Nephron (organoid): ENCODE data around the gene AXIN1.

Experiments
- H3K27ac Mint-ChIP-seq, 3 experiments: 2 replicates each; pipeline ENCODE4 v1.8.0; 2020; ENCODE audit warnings: mixed read lengths in 3 of 3, mild to moderate bottlenecking in 2 of 3, moderate library complexity in 1 of 3
- H3K27me3 Mint-ChIP-seq: 2 replicates; pipeline ENCODE4 v1.8.0; 2021; ENCODE audit warnings: low read depth, mild to moderate bottlenecking, moderate library complexity, mixed read lengths
- H3K36me3 Mint-ChIP-seq: 2 replicates; pipeline ENCODE4 v1.8.0; 2020; ENCODE audit warnings: low read depth, mixed read lengths
- H3K4me1 Mint-ChIP-seq: 2 replicates; pipeline ENCODE4 v1.8.0; 2020; ENCODE audit warnings: mixed read lengths
- H3K4me3 Mint-ChIP-seq, 3 experiments: 2 replicates each; pipeline ENCODE4 v1.8.0; 2020; ENCODE audit warnings: mild to moderate bottlenecking in 3 of 3, mixed read lengths in 3 of 3, moderate library complexity in 2 of 3
- H3K9me3 Mint-ChIP-seq: 2 replicates; pipeline ENCODE4 v1.8.0; 2020; ENCODE audit warnings: mixed read lengths
- TF ChIP-seq, protein P1 (sequence below), 3 experiments: fragments of 200-600 bp; sonication (generic); IDR thresholded peaks; one replicate each; pipeline ENCODE4 v1.5.0; 2021; ENCODE audit warnings: antibody characterized with exemption in 3 of 3; ENCODE audit not compliant: unreplicated experiment in 3 of 3

AXIN1 gene

DNA sequence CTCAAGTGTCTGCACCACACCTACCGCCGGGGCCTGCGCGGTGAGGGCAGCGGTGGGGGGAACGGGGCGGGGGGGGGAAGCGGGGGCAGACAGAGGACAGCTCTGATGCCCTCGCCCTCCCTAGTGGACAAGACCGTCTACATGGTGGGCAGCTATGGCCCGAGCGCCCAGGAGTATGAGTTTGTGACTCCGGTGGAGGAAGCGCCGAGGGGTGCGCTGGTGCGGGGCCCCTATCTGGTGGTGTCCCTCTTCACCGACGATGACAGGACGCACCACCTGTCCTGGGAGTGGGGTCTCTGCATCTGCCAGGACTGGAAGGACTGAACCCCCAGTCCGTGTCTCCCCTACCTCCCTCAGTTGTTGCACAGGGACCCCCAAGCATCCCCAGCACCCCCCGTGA is 70.0 kb downstream of the AXIN1 start:
- H3K27me3 Mint-ChIP-seq = peaks cover 34% of the 10 kb centered on the region
- no peaks in the 10 kb centered on the region for H3K9me3 Mint-ChIP-seq

DNA sequence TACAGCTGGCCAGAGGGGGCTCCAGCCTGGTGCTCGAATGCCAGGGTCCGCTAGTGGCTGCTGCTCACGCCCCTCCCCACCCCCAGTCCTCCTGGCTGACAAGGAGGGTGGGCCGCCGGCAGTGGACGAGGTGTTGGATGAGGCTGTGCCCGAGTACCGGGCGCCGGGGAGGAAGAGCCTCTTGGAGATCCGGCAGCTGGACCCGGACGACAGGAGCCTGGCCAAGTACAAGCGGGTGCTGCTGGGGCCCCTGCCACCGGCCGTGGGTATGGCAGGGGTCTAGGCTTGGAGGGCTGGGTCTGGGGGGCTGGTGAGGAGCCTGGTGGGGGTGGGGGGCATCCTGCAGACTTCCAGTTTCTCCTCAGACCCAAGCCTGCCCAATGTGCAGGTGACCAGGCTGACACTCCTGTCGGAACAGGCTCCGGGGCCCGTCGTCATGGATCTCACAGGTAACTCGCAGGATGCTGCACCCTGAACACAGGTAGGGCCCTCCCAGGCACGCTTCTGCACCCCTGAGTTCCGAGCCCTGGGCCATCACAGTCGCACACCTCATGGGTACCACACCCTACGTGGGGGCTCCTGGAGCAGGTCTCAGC is 70.8 kb downstream of the AXIN1 start:
- TF ChIP-seq, protein P1, sequence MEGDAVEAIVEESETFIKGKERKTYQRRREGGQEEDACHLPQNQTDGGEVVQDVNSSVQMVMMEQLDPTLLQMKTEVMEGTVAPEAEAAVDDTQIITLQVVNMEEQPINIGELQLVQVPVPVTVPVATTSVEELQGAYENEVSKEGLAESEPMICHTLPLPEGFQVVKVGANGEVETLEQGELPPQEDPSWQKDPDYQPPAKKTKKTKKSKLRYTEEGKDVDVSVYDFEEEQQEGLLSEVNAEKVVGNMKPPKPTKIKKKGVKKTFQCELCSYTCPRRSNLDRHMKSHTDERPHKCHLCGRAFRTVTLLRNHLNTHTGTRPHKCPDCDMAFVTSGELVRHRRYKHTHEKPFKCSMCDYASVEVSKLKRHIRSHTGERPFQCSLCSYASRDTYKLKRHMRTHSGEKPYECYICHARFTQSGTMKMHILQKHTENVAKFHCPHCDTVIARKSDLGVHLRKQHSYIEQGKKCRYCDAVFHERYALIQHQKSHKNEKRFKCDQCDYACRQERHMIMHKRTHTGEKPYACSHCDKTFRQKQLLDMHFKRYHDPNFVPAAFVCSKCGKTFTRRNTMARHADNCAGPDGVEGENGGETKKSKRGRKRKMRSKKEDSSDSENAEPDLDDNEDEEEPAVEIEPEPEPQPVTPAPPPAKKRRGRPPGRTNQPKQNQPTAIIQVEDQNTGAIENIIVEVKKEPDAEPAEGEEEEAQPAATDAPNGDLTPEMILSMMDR (IDR thresholded peaks at IDR 0.05; ENCODE audit: unreplicated experiment in 3 of 3) = no peak
- peaks cover 42% of the 10 kb centered on the region for H3K27me3 Mint-ChIP-seq
- H3K9me3 Mint-ChIP-seq = no peaks in the 10 kb centered on the region
- H3K4me3 Mint-ChIP-seq = peak overlapping the region in 1 of 3 experiments; percentile 37
- peaks cover 6% of the 10 kb centered on the region for H3K36me3 Mint-ChIP-seq
- no peaks in the 10 kb centered on the region for H3K4me1 Mint-ChIP-seq
- no peak overlapping the region for H3K27ac Mint-ChIP-seq

More for the DNA sequence above, 70.0 kb downstream of the AXIN1 start:
- Mint-ChIP-seq H3K4me3 (no peak overlapping the region), H3K36me3 (peaks cover 12% of the 10 kb centered on the region), H3K27ac (no peak overlapping the region), H3K4me1 (no peaks in the 10 kb centered on the region)
- TF ChIP-seq, protein P1 (IDR thresholded peaks at IDR 0.05; ENCODE audit: unreplicated experiment in 3 of 3) = no peak

DNA sequence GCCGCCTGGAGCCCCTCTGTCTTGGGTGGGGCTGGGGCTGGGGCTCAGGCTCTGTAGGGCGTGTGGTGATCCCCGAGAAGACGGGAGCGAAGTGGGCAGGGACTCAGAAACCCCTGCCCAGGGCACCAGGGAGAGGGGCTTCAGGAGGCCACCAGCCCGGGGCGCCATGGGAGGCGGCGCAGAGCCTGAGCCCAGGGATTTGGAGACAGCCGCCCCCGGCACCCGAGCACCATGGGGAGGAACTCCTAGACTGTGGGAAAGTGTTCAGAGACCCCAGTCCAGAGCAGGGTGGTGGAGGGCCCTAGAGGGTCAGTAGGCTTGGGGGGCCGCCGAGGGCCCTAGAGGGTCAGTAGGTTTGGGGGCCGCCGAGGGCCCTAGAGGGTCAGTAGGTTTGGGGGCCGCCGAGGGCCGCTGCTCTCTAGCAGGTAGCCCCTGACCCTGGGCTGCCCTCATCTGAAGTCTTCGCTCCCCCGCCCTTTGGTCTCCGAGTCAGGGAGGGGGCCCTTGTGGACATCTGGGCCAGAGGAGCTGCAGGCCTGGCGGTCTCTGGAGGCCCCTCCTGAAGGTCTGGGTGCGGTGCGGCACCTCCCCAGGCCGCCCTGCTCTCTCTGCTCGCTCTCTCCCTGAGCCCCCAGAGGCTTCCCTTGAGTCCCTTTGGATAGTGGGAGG is 71.4 kb downstream of the AXIN1 start:
- TF ChIP-seq, protein P1 (IDR thresholded peaks at IDR 0.05; ENCODE audit: unreplicated experiment in 3 of 3) = no peak
- H3K27me3 Mint-ChIP-seq = peaks cover 48% of the 10 kb centered on the region
- peak overlapping the region in 2 of 3 experiments; percentile 51 to 56 for H3K4me3 Mint-ChIP-seq
- H3K36me3 Mint-ChIP-seq = no peaks in the 10 kb centered on the region
- H3K27ac Mint-ChIP-seq = no peak overlapping the region
- no peaks in the 10 kb centered on the region for H3K4me1 Mint-ChIP-seq
- H3K9me3 Mint-ChIP-seq = no peaks in the 10 kb centered on the region

DNA sequence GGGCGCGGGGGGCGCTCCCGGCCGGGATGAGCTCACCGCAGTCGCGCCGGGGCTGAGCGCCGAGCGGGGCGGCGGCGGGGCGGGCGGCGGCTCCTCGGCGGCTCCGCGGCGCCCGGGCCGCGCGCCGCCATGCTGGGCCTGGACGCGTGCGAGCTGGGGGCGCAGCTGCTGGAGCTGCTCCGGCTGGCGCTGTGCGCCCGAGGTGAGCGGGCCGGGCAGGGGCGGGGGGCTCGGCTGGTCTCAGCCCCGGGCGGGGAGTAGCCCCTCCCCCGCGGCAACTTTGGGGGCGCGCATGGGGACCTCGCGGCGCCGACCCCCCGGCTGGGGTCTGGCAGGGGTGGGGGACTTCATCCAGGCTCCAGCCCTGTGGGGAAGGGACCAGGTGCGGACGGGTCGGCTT is 72.0 kb downstream of the AXIN1 start, which contains the start of gene ARHGDIG:
Gene ARHGDIG (plus strand): TSS at position 40 of the 400 bp plus-strand sequence. CDS start 90 bp downstream, at position 130.
- no peaks in the 10 kb centered on the region for H3K36me3 Mint-ChIP-seq
- TF ChIP-seq, protein P1 (IDR thresholded peaks at IDR 0.05; ENCODE audit: unreplicated experiment in 3 of 3) = no peak
- H3K27me3 Mint-ChIP-seq = peaks cover 49% of the 10 kb centered on the region

DNA sequence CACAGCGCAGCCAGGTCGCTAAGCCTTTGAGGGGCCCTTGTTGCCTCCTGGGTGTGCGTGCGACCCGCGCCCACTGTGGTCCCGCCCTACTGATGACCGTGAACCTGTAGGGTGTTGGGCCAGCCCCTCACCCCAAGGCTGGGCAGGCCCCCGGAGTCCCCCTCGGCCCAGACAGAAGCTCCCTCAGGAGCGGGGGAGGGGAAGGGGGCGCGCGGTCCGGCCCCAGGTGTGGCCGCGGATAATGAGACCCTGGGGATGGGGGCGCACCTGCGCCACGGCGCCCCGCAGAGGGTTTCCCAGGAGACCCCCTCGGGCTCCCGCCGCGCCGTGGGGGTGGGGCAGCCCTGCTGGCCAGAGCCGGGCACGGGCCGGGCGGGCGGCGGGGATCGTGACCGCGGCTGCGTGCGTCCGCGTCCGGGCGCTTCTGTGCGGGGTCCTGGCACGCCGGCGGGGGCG is 72.5 kb downstream of the AXIN1 start:
- peaks cover 49% of the 10 kb centered on the region for H3K27me3 Mint-ChIP-seq
- TF ChIP-seq, protein P1 (IDR thresholded peaks at IDR 0.05; ENCODE audit: unreplicated experiment in 3 of 3) = no peak
- H3K36me3 Mint-ChIP-seq = no peaks in the 10 kb centered on the region
- H3K9me3 Mint-ChIP-seq = no peaks in the 10 kb centered on the region
- H3K27ac Mint-ChIP-seq = no peak overlapping the region
- H3K4me3 Mint-ChIP-seq = peak overlapping the region in 1 of 3 experiments; percentile 31
- no peaks in the 10 kb centered on the region for H3K4me1 Mint-ChIP-seq

More for the DNA sequence above, 72.0 kb downstream of the AXIN1 start, which contains the start of gene ARHGDIG:
- H3K27ac Mint-ChIP-seq = no peak within 1 kb of the TSS
- H3K4me1 Mint-ChIP-seq = no peaks in the 10 kb centered on the region
- H3K9me3 Mint-ChIP-seq = no peaks in the 10 kb centered on the region
- H3K4me3 Mint-ChIP-seq = peak within 1 kb of the TSS in 2 of 3 experiments; percentile 56 to 60
